GM23248 (cell line): ENCODE results near the gene NAV3.

Experiments used
- EZH2 ChIP-seq: fragments of 200-600 bp; sonication (generic); IDR thresholded peaks from 2 replicates; pipeline ENCODE4 v1.6.1; 2018; ENCODE audit warnings: antibody characterized with exemption, mild to moderate bottlenecking; ENCODE audit not compliant: insufficient read depth, poor library complexity, severe bottlenecking
- EZH2phosphoT487 ChIP-seq: fragments of 200-600 bp; sonication (generic); IDR thresholded peaks from 2 replicates; pipeline ENCODE4 v1.6.1; 2018; ENCODE audit warnings: antibody characterized with exemption, moderate library complexity, mild to moderate bottlenecking, low read depth; ENCODE audit not compliant: insufficient read depth

DNA sequence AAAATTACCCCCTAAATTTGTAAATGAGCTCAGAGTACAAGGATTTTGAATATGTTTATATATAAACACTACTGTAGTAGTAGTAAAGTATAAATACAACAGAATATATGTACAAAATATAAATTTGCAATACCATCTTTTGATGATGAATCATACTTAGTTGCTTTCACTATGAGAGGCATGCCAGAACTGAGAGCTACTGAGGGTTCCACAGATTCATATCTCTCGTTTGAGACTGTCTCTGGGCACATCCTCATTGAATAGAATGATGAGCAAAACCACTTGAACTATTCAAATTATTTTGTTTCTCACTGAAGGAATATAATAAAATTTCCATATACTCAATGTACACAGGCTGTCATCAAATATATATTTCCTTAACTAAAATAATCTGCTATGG lies 417.6 kb downstream of the NAV3 start:
- TF ChIP-seq EZH2 (no peak), EZH2phosphoT487 (no peak)
